Skeletal muscle cell (primary cell): Measurements from ENCODE around the gene TSSC4.

Experiments used
- DNase-seq: peaks from one replicate; pipeline ENCODE4 v3.0.0-alpha.2; 2010; ENCODE audit warnings: low read depth
- H3K4me3 ChIP-seq: 2 replicates; pipeline ENCODE4 v1.5.1; 2011; ENCODE audit warnings: low read depth, mild to moderate bottlenecking, control low read depth, low read length, moderate library complexity

Gene TSSC4

GRCh38 chr11:2443406-2443805 is 42.9 kb downstream of the TSSC4 start:
- DNase-seq: no peak
- no peak overlapping the region for H3K4me3 ChIP-seq

DNA sequence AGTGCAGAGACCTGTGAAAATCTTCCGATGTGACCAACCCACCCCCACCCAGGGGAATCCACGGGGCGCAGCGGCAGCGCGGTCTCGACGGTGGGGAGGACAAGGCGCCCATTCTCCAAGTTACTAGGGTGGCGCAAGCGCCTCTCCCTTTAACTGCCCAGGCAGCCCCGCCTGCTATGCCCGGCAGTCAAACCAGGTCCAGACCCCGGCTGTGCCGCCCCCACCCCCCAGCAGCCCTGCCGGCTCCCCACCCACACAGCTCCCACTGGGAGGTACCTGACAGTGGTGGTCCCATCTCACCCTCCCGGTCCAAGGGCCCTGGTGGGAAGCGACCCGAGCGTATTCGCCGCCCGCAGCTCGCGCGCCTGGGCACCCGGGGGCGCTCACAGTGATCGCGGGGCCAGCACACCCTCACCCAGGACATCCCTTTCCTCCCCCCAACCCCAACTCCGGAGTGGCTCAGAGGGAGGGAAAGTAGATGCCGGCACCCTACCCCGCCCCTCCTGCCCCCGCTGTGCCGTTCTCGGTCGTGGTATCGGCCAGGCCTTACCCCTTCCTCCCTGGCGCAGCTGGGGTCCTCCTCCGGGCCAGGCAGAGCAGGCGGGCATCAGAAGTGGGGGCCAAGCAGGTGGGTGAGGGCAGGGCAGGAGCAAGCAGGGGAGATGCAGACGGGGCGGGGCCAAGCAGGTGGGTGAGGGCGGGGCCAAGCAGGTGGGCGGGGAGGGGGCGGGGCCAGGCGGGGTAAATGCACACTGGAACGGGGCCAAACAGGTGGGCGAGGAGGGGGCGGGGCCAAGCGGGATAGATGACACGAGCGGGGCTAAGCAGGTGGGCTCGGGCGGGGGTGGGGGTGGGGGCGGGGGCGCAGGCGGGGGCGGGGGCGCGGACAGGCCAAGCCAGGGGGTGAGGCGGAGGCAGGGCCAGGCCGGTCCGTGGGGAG is 43.6 kb downstream of the TSSC4 start, which contains the start of gene TRPM5:
Gene TRPM5, minus strand, starts transcription at position 634 of the 940 bp plus-strand sequence. CDS start 21,478 bp downstream, outside the sequence.
- no peak within 1 kb of the TSS for H3K4me3 ChIP-seq
- DNase-seq: no peak

DNA sequence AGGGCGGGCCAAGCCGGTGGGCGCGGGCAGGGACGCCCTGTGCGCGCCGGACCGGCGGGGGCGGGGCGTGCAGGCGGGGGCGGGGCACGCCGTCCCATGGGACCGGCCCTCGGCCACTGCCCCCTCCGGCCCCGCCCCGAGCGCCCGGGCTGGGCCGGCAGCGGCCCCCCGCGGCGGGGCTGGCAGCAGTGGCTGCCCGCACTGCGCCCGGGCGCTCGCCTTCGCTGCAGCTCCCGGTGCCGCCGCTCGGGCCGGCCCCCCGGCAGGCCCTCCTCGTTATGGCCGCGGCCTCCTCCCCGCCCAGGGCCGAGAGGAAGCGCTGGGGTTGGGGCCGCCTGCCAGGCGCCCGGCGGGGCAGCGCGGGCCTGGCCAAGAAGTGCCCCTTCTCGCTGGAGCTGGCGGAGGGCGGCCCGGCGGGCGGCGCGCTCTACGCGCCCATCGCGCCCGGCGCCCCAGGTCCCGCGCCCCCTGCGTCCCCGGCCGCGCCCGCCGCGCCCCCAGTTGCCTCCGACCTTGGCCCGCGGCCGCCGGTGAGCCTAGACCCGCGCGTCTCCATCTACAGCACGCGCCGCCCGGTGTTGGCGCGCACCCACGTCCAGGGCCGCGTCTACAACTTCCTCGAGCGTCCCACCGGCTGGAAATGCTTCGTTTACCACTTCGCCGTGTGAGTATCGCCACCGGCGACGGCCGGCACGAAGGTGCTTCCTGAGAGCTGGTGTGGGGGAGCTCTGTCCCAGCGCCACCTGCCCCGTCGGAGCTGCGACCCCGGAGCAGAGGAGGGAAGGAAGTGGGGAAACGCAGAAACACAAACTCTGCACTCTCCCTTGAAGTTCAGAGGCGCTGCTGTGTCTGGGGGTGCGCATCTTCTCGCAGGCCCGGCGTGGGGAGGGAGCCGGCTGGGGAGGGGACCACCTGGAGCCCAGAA is 44.5 kb downstream of the TSSC4 start, which contains the start of gene KCNQ1:
Gene KCNQ1, plus strand, starts transcription at position 188 of the 925 bp plus-strand sequence. Its CDS starts 91 bp downstream, at position 279.
- H3K4me3 ChIP-seq: no peak within 1 kb of the TSS
- no peak for DNase-seq

GRCh38 chr11:2445746-2446551 is 45.4 kb downstream of the TSSC4 start:
- DNase-seq: no peak
- no peak overlapping the region for H3K4me3 ChIP-seq

- no peak overlapping the region for H3K4me3 ChIP-seq
- DNase-seq: no peak
Observed at GRCh38 chr11:2446590-2447252, 46.2 kb downstream of the TSSC4 start.

GRCh38 chr11:2447253-2447950 is 46.9 kb downstream of the TSSC4 start:
- H3K4me3 ChIP-seq: no peak overlapping the region
- DNase-seq: no peak

DNA sequence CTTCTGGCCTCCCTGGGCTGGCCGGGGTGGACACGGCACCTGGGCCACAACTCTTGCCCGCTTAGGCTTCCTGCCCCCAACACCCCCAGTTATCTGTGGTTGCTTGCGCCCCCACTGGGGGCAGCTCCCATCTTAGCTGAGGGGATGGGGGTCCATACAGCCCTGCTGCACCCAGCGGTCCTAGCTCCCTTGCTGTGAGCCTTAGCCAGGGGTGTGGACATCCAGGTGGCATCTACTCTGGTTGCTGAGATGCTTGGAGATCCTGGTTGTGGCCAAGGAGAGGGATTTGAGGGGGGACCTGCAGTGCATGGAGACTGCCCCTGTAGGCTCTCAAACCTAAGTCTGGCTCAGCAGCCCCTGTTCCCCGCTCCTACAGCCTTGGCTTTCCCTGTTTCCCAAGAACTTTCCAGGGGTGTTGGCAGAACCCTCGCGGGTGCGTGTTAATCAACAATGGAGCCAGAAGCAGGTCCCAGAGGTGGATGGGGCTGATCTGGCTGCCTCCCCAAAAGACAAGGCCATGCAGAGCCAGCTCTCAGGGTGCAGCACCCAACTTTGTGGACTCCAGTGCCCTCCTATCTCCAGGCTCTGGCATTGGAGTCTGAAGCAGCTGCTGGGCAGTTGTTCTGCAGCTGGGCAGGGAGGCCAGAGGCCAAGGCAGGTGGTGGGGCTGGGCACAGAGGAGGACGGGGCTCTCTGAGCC is 47.6 kb downstream of the TSSC4 start:
- no peak for DNase-seq
- no peak overlapping the region for H3K4me3 ChIP-seq

GRCh38 chr11:2448661-2449547 is 48.4 kb downstream of the TSSC4 start:
- no peak for DNase-seq
- H3K4me3 ChIP-seq: no peak overlapping the region

GRCh38 chr11:2449548-2450320 is 49.2 kb downstream of the TSSC4 start:
- DNase-seq: no peak
- no peak overlapping the region for H3K4me3 ChIP-seq

DNA sequence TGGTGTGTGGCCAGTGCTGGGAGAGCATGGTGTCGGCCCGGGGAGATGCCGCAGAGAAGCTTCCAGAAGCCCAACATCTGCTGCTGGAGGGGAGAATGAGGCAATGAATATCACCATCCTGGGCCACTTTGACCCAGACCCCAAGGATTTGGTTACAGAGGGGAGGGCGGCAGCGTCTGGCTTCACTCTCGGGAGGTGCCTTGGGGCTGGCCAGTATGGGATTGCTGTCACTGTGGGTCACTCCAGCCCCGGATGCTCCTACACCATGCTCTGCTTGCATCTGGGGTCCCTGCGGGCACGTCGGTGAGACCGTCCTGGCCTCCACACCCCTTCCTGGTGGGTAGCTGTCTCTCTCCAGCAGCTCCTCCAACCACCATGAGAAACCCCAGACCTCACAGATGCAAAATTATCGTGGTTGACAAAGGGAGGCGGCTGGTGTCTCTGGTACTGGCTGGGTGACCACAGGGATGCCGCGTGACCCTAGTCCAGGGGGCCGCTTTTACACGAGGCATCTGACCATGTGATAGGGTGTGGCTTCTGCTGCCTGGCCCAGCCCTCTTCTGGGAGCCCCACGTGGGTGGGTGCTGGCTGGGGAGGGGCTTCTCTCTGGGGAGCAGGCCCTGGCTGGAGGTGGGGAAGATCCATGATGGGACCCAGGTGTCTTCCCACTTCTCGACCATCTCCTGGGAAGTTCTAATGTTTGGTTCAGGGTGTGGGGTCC is 49.9 kb downstream of the TSSC4 start:
- no peak for DNase-seq
- no peak overlapping the region for H3K4me3 ChIP-seq

DNA sequence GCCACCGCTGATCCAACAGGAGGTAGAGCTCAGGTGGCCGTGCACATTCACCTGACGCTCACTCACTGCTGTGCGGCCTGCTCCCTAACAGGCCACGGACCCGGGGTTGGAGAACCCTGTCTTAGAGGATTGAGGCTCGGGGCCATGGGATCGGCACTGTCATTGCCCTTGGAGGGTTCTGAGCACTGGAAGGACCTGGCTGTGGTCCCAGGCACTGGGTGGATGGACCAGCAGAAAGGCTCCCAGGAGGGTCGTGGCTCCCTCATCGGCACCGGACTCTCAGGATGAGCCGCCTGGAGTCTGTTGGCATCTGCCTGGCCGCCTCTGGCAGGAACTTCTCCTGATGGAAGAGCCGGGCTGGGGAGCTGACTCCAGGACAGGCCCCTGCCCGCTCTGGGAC is 50.8 kb downstream of the TSSC4 start:
- no peak for DNase-seq

DNA sequence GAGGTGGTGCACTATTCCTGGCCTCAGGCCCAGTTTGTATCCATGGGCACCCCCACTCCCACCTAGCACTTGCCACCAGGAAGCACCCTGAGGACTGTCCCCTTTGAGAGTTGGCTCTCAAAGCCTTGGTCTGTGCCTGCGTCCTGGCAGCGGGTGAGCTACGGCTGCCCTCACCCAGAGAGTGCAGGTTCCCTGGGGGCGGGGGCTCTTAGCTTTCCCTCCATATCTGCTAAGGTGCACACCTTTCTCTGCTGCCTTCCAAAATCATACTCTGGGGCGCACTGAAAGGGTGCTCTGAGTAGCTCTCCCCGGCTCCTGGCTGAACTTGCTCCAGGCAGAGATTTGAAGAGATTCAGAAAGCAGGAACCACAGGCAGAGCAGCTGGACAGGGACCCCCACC is 51.4 kb downstream of the TSSC4 start:
- DNase-seq: no peak

More for the DNA sequence above, 50.8 kb downstream of the TSSC4 start:
- H3K4me3 ChIP-seq: no peak overlapping the region

GRCh38 chr11:2452321-2453012 is 51.9 kb downstream of the TSSC4 start:
- no peak for DNase-seq
- H3K4me3 ChIP-seq: no peak overlapping the region

More for the DNA sequence above, 51.4 kb downstream of the TSSC4 start:
- H3K4me3 ChIP-seq: no peak overlapping the region

- H3K4me3 ChIP-seq: no peak overlapping the region
- DNase-seq: no peak
Observed at GRCh38 chr11:2453436-2453835, 52.9 kb downstream of the TSSC4 start.
